WTC11 (cell line): ENCODE measurements around the gene IFNGR1. TPM values are rescaled to one million over a fixed set of nuclear protein-coding genes. Genes with fewer than 3 reads are reported as not detected.
A peak's percentile ranks its signal among the peaks of the same experiment; 100 is the strongest.

Experiments
- ATAC-seq: fragments of 200-7000 bp; cut with Tn5 transposase; 2 replicates; pipeline ENCODE4 v1.10.0; 2021; ENCODE audit warnings: mild to moderate bottlenecking, moderate library complexity
- CTCF ChIA-PET: fragments of 300-600 bp; sonication (Branson Sonifier 250); formaldehyde crosslinking; loops from one replicate; lab custom pipeline; 2021; ENCODE audit warnings: antibody characterized with exemption; lab: Charles Lee
- POLR2A ChIA-PET: fragments of 350-600 bp; sonication (Branson Sonifier 250); formaldehyde crosslinking; loops from one replicate; lab custom pipeline; 2021; ENCODE audit warnings: antibody characterized with exemption; lab: Charles Lee
- DNase-seq: peaks from one replicate; pipeline ENCODE4 v3.0.0; 2021; ENCODE audit warnings: low spot score
- H3K27ac Mint-ChIP-seq: 2 replicates; pipeline ENCODE4 v1.8.0; 2021; ENCODE audit warnings: mixed read lengths
- H3K27me3 Mint-ChIP-seq: 2 replicates; pipeline ENCODE4 v1.8.0; 2021; ENCODE audit warnings: low read depth, mild to moderate bottlenecking, moderate library complexity, mixed read lengths
- H3K36me3 Mint-ChIP-seq: 2 replicates; pipeline ENCODE4 v1.8.0; 2021; ENCODE audit warnings: mixed read lengths
- H3K4me1 Mint-ChIP-seq: 2 replicates; pipeline ENCODE4 v1.8.0; 2022; ENCODE audit warnings: mixed read lengths
- H3K4me3 Mint-ChIP-seq: 2 replicates; pipeline ENCODE4 v1.8.0; 2021; ENCODE audit warnings: mild to moderate bottlenecking, moderate library complexity, mixed read lengths
- H3K9me3 Mint-ChIP-seq: 2 replicates; pipeline ENCODE4 v1.8.0; 2021; ENCODE audit warnings: mixed read lengths
- ATF1 ChIP-seq: sonication (generic); formaldehyde crosslinking; IDR thresholded peaks from 2 replicates; pipeline ENCODE4 v1.8.1; 2023; ENCODE audit warnings: mild to moderate bottlenecking, moderate library complexity, missing genetic modification reagents
- CREM ChIP-seq: sonication (generic); formaldehyde crosslinking; IDR thresholded peaks from 2 replicates; pipeline ENCODE4 v1.8.1; 2022; ENCODE audit warnings: mild to moderate bottlenecking, missing genetic modification reagents, moderate library complexity
- E2F4 ChIP-seq: sonication (generic); formaldehyde crosslinking; IDR thresholded peaks from 2 replicates; pipeline ENCODE4 v1.8.1; 2022; ENCODE audit warnings: low read depth, mild to moderate bottlenecking, moderate library complexity, missing genetic modification reagents, borderline replicate concordance
- ESRRA ChIP-seq: sonication (generic); formaldehyde crosslinking; IDR thresholded peaks from 2 replicates; pipeline ENCODE4 v1.8.1; 2022; ENCODE audit warnings: mild to moderate bottlenecking, missing genetic modification reagents, borderline replicate concordance
- IRF2 ChIP-seq: sonication (generic); formaldehyde crosslinking; IDR thresholded peaks from 2 replicates; pipeline ENCODE4 v1.8.0; 2022; ENCODE audit warnings: low read depth, missing genetic modification reagents, borderline replicate concordance
- NFE2L1 ChIP-seq: sonication (generic); formaldehyde crosslinking; IDR thresholded peaks from 2 replicates; pipeline ENCODE4 v1.8.1; 2023; ENCODE audit warnings: missing genetic modification reagents
- NFYB ChIP-seq: sonication (generic); formaldehyde crosslinking; conservative IDR thresholded peaks from 2 replicates; pipeline ENCODE4 v1.8.0; 2022; ENCODE audit warnings: low read depth, missing genetic modification reagents
- NR2C2 ChIP-seq: sonication (generic); formaldehyde crosslinking; IDR thresholded peaks from 2 replicates; pipeline ENCODE4 v1.8.0; 2022; ENCODE audit warnings: mild to moderate bottlenecking, missing genetic modification reagents
- PRRX2 ChIP-seq: fragments of 250-450 bp; sonication (Bioruptor Pico); IDR thresholded peaks from 2 replicates; pipeline ENCODE4 v1.8.0; 2021; ENCODE audit warnings: mild to moderate bottlenecking
- USF1 ChIP-seq: sonication (generic); formaldehyde crosslinking; IDR thresholded peaks from 2 replicates; pipeline ENCODE4 v1.8.0; 2022; ENCODE audit warnings: mild to moderate bottlenecking, missing genetic modification reagents
- ZBTB21 ChIP-seq: sonication (generic); formaldehyde crosslinking; IDR thresholded peaks from 2 replicates; pipeline ENCODE4 v1.8.1; 2023; ENCODE audit warnings: mild to moderate bottlenecking, missing genetic modification reagents, borderline replicate concordance
- ZNF121 ChIP-seq: sonication (generic); formaldehyde crosslinking; IDR thresholded peaks from 2 replicates; pipeline ENCODE4 v1.8.0; 2023; ENCODE audit warnings: missing genetic modification reagents
- ZNF281 ChIP-seq: sonication (generic); formaldehyde crosslinking; IDR thresholded peaks from 2 replicates; pipeline ENCODE4 v1.8.0; 2023; ENCODE audit warnings: mild to moderate bottlenecking, missing genetic modification reagents
- ZNF317 ChIP-seq: sonication (generic); formaldehyde crosslinking; IDR thresholded peaks from 2 replicates; pipeline ENCODE4 v1.8.1; 2023; ENCODE audit warnings: low read depth, mild to moderate bottlenecking, moderate library complexity, missing genetic modification reagents, borderline replicate concordance
- total RNA-seq: library from RNA; stranded (reverse); gene quantifications from 3 replicates; pipeline ENCODE4 v1.2.3, GENCODE V29; 2021
- TF ChIP-seq, protein P1 (sequence below): fragments of 250-450 bp; sonication (Bioruptor Pico); IDR thresholded peaks from 2 replicates; pipeline ENCODE4 v2.1.2; 2022; ENCODE audit warnings: mild to moderate bottlenecking, moderate library complexity
- TF ChIP-seq, protein P2 (sequence below): fragments of 250-450 bp; sonication (Bioruptor Pico); IDR thresholded peaks from 2 replicates; pipeline ENCODE4 v1.9.0; 2021; ENCODE audit warnings: mild to moderate bottlenecking
- TF ChIP-seq, protein P3 (sequence below): sonication (generic); formaldehyde crosslinking; IDR thresholded peaks from 2 replicates; pipeline ENCODE4 v1.8.1; 2023; ENCODE audit warnings: mild to moderate bottlenecking, missing genetic modification reagents, borderline replicate concordance
- TF ChIP-seq, protein P4 (sequence below): sonication (generic); formaldehyde crosslinking; IDR thresholded peaks from 2 replicates; pipeline ENCODE4 v1.8.1; 2022; ENCODE audit warnings: low read depth, missing genetic modification reagents, borderline replicate concordance

IFNGR1 gene
- total RNA-seq, 1 experiment from 2014 or later: 17.6 TPM

GRCh38 chr6:137172734-137173431 is 46.3 kb downstream of the IFNGR1 start (continued):
- TF ChIP-seq ZNF281 (CRISPR knock-in tag) (no peak), CREM (CRISPR knock-in tag) (no peak), IRF2 (CRISPR knock-in tag) (no peak), ESRRA (CRISPR knock-in tag) (no peak), NR2C2 (CRISPR knock-in tag) (no peak), ZNF121 (CRISPR knock-in tag) (no peak), E2F4 (CRISPR knock-in tag) (no peak), PRRX2 (CRISPR knock-in tag) (no peak)
- TF ChIP-seq, all 79 proteins: peak for 0

GRCh38 chr6:137171824-137172733 is 47.1 kb downstream of the IFNGR1 start:
- Mint-ChIP-seq H3K4me3 (peak overlapping the region; percentile 19; the same call in 1 of the 2 replicates), H3K4me1 (peaks cover 28% of the 10 kb centered on the region), H3K36me3 (peaks cover 43% of the 10 kb centered on the region), H3K27ac (0 out of 2 replicates have a peak overlapping the region, but pooled peaks have one; percentile 5), H3K9me3 (peaks cover 74% of the 10 kb centered on the region), H3K27me3 (peaks cover 14% of the 10 kb centered on the region)
- ChIA-PET CTCF (interaction anchor here (1.3 kb wide), 1 partner anchor 95 kb away, joined by 4 read pairs; no protein-coding TSS in a partner anchor), POLR2A (no interaction called here)
- ATAC-seq: peak; percentile 65
- peak; percentile 27 for DNase-seq
- TF ChIP-seq, protein P1, sequence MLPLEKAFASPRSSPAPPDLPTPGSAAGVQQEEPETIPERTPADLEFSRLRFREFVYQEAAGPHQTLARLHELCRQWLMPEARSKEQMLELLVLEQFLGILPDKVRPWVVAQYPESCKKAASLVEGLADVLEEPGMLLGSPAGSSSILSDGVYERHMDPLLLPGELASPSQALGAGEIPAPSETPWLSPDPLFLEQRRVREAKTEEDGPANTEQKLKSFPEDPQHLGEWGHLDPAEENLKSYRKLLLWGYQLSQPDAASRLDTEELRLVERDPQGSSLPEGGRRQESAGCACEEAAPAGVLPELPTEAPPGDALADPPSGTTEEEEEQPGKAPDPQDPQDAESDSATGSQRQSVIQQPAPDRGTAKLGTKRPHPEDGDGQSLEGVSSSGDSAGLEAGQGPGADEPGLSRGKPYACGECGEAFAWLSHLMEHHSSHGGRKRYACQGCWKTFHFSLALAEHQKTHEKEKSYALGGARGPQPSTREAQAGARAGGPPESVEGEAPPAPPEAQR (CRISPR knock-in tag): no peak
- TF ChIP-seq, protein P2, sequence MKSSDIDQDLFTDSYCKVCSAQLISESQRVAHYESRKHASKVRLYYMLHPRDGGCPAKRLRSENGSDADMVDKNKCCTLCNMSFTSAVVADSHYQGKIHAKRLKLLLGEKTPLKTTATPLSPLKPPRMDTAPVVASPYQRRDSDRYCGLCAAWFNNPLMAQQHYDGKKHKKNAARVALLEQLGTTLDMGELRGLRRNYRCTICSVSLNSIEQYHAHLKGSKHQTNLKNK: 0 out of 2 replicates have a peak, but pooled peaks have one; percentile 42

DNA sequence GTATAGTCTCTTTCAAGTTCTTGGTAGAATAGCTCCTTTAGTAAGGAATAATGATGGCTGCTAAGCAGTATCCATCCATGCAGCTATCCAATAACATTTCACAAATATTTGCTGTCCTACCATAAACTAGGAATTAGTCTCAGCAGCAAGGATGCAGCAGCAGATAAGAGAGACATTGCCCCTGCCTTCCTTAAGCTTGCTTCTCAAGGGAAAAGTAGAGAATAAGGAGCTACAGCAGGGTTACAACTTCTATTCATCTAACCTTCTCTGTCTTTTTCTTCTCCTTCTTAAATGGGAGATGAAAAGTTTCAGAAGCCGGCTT is 48.2 kb downstream of the IFNGR1 start:
- peaks cover 28% of the 10 kb centered on the region for H3K4me1 Mint-ChIP-seq
- no peak overlapping the region for H3K27ac Mint-ChIP-seq
- no peak for DNase-seq
- ChIA-PET POLR2A (no interaction called here), CTCF (interaction anchor here (1.2 to 1.3 kb wide), 2 partner anchors 94 to 144 kb away, joined by 4 to 6 read pairs; no protein-coding TSS in a partner anchor)
- no peak for ATAC-seq
- H3K9me3 Mint-ChIP-seq: peaks cover 76% of the 10 kb centered on the region
- H3K27me3 Mint-ChIP-seq: peaks cover 14% of the 10 kb centered on the region
- no peak overlapping the region for H3K4me3 Mint-ChIP-seq
- H3K36me3 Mint-ChIP-seq: peaks cover 45% of the 10 kb centered on the region
- TF ChIP-seq USF1 (CRISPR knock-in tag) (no peak), ZNF317 (no peak), ZBTB21 (no peak), NFYB (no peak), ZNF121 (CRISPR knock-in tag) (no peak), ATF1 (CRISPR knock-in tag) (no peak), NFE2L1 (no peak)
- TF ChIP-seq, protein P3, sequence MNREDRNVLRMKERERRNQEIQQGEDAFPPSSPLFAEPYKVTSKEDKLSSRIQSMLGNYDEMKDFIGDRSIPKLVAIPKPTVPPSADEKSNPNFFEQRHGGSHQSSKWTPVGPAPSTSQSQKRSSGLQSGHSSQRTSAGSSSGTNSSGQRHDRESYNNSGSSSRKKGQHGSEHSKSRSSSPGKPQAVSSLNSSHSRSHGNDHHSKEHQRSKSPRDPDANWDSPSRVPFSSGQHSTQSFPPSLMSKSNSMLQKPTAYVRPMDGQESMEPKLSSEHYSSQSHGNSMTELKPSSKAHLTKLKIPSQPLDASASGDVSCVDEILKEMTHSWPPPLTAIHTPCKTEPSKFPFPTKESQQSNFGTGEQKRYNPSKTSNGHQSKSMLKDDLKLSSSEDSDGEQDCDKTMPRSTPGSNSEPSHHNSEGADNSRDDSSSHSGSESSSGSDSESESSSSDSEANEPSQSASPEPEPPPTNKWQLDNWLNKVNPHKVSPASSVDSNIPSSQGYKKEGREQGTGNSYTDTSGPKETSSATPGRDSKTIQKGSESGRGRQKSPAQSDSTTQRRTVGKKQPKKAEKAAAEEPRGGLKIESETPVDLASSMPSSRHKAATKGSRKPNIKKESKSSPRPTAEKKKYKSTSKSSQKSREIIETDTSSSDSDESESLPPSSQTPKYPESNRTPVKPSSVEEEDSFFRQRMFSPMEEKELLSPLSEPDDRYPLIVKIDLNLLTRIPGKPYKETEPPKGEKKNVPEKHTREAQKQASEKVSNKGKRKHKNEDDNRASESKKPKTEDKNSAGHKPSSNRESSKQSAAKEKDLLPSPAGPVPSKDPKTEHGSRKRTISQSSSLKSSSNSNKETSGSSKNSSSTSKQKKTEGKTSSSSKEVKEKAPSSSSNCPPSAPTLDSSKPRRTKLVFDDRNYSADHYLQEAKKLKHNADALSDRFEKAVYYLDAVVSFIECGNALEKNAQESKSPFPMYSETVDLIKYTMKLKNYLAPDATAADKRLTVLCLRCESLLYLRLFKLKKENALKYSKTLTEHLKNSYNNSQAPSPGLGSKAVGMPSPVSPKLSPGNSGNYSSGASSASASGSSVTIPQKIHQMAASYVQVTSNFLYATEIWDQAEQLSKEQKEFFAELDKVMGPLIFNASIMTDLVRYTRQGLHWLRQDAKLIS (CRISPR knock-in tag): no peak
- TF ChIP-seq, protein P4, sequence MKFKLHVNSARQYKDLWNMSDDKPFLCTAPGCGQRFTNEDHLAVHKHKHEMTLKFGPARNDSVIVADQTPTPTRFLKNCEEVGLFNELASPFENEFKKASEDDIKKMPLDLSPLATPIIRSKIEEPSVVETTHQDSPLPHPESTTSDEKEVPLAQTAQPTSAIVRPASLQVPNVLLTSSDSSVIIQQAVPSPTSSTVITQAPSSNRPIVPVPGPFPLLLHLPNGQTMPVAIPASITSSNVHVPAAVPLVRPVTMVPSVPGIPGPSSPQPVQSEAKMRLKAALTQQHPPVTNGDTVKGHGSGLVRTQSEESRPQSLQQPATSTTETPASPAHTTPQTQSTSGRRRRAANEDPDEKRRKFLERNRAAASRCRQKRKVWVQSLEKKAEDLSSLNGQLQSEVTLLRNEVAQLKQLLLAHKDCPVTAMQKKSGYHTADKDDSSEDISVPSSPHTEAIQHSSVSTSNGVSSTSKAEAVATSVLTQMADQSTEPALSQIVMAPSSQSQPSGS (CRISPR knock-in tag): no peak
